GM12892 (cell line): Measurements from ENCODE around the gene PHF20.
"Not testable (repeated sequence)": the region's sequence is repeated elsewhere in the genome, so short reads cannot be mapped to it uniquely, and the experiment has no call there.

Experiments
- DNase-seq: peaks from one replicate; pipeline ENCODE4 v3.0.0; 2011; ENCODE audit not compliant: insufficient read length
- FAIRE-seq: peaks from 2 replicates; lab custom pipeline; 2011; peaks lifted over from hg19 to GRCh38; lab: Jason Lieb, UNC
- POLR2A ChIP-seq: IDR thresholded peaks from 2 replicates; pipeline ENCODE4 v1.6.1; 2011; ENCODE audit warnings: low read depth, low read length, control low read depth
- POLR2AphosphoS5 ChIP-seq: IDR thresholded peaks from 2 replicates; pipeline ENCODE4 v1.6.1; 2011; ENCODE audit warnings: low read depth, low read length, control low read depth
- TAF1 ChIP-seq: IDR thresholded peaks from 2 replicates; pipeline ENCODE4 v1.6.1; 2011; ENCODE audit warnings: low read depth, mild to moderate bottlenecking, control low read depth, low read length, borderline replicate concordance

The PHF20 gene

DNA sequence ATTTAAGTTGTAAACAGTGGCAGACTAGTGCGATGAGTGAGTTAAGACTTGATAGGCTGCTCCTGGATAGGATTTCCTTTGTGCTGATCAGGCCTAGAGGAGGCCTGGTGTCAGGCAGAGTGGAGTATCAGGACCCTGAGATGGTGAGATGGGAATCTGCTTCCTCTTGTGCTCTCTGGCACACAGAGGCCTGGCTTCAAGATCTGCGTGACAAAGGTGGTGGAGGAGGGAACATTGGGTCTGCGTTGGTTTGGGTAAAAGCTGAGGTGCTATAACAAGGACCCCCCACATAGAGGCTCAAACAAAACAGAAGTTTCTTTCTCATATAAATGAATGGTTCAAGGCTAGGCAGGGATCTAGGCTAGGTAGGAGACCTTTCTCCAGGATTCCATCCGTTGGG is 162.2 kb downstream of the PHF20 start:
- FAIRE-seq: no peak

DNA sequence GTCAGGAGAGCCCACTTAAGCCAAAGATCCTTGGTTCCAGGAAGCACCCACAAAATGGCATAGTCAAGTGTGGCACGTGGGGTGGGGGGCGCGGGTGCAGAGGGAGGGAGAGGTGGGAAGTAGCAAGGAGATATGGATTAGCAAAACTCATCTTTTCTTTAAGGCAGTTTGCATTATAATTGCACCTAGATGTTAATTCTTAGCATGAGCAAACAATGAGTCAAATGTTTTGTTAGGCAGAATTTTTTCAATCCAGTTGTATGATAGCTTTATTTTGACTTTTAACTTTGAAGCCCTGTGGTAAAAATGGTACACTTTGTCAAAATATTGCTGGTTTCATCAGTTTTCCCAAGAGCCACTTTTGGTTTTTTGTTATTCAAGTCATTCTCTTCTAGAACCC is 167.4 kb downstream of the PHF20 start:
- TF ChIP-seq POLR2AphosphoS5 (no peak), POLR2A (no peak), TAF1 (no peak)
- DNase-seq: no peak
- FAIRE-seq: no peak

More for the DNA sequence above, 162.2 kb downstream of the PHF20 start:
- DNase-seq: no peak
- TF ChIP-seq TAF1 (no peak), POLR2AphosphoS5 (no peak), POLR2A (no peak)

DNA sequence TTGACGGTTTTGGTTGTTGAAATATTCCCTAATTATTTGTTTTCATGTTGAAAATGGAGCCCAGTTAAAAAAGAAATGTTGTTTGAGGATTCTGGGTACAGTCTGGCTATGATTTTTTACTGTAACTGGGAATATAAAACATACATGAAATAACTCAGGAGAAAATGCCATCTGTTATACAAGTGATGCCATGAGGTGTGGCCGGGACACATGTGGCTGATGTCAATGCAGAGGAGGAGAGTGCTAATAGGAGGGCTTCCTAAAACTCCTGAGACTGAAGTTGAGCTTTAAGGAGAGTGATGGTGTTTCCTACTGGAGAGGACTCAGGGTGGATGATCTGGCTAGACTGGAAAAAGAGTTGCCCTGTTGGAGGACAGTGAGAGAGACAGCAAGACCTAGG is 169.8 kb downstream of the PHF20 start:
- FAIRE-seq (no peak), DNase-seq (no peak)
- TF ChIP-seq POLR2AphosphoS5 (no peak), POLR2A (no peak), TAF1 (no peak)

DNA sequence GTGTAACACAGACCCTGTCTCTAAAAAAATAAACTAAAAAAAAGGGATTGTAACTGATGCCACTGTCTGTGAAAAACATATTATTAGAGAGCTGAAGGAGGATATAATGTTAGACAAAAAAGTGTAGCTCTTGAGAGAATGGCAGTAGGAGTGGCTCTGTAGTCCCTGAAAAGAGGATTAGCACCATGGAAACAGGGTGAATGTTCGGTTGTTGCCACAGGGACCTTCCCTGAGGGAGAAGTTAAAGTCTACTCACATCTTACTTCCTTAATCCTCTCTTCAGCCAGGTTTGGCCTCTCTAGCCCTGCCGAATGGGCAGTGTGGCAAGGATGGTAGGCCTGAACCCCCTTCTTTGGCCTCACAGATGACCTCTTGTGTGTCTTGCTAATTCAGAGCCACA is 170.4 kb downstream of the PHF20 start:
- FAIRE-seq (no peak), DNase-seq (no peak)
- TF ChIP-seq TAF1: no peak
- no peak for TF ChIP-seq POLR2A
- TF ChIP-seq POLR2AphosphoS5: no peak

DNA sequence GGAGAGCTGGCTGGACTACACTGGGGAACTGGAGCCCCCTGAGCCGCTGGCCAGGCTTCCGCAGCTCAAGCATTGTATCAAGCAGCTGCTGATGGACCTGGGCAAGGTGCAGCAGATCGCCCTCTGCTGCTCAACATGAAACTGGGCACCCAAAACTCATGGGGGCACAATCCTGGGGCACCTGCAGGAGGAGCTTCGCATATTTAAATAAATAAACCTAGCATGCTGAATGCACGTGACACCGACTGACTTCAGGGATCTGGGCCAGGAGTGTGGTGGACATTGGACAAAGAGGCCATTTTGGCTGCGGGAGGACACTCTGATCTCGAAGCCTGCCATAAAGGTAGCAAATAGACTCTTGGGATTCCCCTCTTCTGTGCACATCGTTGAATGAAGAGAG is 175.7 kb downstream of the PHF20 start:
- DNase-seq (no peak), FAIRE-seq (no peak)
- no peak for TF ChIP-seq POLR2AphosphoS5
- no peak for TF ChIP-seq POLR2A
- TF ChIP-seq TAF1: no peak

DNA sequence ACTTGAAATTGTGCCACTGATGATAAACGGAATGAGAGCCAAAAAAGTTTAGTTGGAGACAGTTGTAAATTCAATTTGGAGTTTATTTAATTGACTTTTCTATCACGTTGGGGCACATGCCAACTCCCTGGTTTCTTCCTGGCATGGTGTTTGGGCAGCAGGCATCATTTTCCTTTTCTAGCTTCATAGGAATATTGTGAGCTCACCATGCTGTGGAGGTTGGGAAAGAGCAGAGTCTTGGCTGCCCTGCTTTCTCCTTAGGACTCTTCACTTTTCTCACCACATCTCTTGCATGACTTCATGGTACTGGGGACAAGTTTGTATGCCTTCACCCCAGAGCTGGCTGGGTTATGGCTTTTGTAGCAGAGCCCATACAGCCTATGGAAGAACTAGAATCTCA is 176.1 kb downstream of the PHF20 start:
- no peak for DNase-seq
- no peak for TF ChIP-seq POLR2A
- no peak for FAIRE-seq

DNA sequence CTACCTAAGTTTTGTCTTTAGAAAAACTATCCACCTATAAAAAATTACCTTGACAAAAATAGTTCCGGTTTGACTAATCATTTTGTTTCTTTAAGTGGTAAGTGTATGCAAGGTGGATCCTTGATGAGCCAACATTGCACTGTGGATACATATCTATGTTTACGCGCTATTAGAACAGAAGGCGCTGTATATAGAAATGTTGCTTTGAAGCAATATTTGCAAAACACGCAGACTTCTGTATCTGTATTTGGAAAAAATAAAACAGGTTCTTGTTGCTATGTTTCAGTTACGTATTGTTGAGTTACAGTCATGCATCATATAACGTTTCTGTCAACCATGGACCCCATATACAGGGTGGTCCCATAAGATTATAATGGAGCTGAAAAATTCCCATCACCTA is 178.3 kb downstream of the PHF20 start:
- DNase-seq (no peak), FAIRE-seq (no peak)
- TF ChIP-seq TAF1 (no peak), POLR2AphosphoS5 (no peak), POLR2A (no peak)

DNA sequence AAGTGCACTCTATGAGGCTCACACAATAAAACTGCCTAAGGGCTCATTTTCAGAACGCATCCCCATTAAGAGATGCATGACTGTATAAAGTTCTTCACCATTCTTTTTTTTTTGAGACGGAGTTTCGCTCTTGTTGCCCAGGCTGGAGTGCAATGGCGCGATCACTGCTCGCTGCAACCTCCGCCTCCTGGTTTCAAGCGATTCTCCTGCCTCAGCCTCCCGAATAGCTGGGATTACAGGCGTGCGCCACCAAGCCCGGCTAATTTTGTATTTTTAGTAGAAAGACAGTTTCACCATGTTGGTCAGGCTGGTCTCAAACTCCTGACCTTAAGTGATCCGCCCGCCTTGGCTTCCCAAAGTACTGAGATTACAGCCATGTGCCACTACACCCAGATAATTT is 180.3 kb downstream of the PHF20 start:
- FAIRE-seq, DNase-seq: not testable (repeated sequence)

DNA sequence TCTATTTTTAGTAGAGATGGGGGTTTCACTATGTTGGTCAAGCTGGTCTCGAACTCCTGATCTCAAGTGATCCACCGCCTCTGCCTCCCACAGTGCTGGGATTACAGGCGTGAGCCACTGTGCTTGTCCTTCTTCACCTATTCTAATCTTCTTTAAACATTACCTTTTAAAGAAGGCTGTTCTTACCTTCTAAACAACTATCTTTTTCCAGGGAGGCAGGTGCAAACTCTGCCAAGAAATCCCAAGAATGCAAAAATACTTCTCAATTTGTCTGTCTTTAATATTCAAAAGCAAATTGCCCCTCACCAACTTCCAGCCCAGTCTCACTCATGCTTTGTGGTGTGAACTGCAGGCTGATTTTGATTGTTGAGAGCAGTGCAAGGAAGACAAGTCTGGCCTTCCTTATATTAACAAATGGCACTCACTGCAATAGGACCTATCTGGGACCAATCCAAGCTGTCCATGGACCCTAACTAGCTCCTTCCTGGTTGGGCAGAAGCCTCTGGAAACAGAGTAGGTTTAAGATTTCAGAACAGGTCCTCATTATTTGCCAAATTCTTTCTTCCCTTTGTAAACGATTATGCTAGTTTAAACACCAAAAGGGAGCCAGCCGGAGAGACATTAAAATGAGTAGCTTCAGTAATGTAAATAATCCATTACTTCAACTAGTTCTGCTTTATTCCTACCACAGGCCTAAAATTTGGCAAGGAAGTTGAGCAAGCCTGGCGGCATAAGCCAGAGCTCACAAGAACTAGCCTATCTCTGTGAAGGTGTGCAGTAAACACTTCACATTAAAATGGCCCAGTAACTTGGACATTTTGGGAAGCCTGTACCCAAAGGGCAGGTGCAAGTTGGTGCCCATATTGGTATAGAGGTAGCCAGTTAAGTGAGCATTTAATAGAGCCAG is 180.9 kb downstream of the PHF20 start:
- no peak for FAIRE-seq
- no peak for DNase-seq
- TF ChIP-seq POLR2AphosphoS5: peak; percentile 38
- TF ChIP-seq POLR2A: no peak

DNA sequence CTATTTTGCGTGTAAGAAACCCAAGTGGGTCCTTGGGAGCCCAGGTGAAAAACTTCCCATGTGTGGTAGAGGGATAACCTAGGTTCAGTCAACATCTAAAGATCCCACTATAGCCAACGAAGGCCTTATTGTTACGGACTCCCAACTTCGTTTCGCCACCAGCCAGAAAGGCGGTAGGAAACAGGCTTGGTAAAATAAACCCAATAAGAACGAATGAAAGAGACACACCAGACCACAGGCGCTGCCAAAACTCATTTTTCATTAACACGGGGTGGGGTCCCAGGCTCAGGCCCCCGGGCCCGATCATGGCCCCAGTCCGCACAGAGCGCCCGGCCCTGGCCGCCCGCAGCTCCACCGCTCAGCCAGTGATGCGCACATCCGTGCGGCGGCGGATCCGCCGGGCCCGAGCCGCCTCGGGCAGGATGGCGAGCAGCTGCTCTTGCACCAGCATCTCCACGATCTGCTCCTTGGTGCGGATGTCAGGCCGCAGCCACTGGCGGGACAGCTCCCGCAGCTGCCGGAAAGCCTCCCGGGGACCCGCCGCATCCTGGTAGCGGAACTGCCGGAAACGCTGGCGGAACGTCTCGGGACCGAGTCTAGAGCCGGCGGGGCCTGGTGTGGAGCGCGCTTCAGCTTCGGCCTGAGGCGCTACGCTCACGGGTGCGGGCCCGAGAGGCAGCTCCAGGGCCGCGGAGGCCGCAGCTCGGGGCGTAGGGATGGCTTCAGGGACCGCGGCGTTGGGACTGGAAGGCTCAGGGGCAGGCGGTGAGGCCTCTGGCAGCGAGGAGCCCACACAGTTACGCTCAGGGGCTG is 181.8 kb downstream of the PHF20 start:
- DNase-seq (peak; percentile 40), FAIRE-seq (peak; percentile 30)
- TF ChIP-seq POLR2AphosphoS5 (no peak; the same call in 1 of the 2 replicates), POLR2A (no peak; the same call in 1 of the 2 replicates), TAF1 (no peak)

DNA sequence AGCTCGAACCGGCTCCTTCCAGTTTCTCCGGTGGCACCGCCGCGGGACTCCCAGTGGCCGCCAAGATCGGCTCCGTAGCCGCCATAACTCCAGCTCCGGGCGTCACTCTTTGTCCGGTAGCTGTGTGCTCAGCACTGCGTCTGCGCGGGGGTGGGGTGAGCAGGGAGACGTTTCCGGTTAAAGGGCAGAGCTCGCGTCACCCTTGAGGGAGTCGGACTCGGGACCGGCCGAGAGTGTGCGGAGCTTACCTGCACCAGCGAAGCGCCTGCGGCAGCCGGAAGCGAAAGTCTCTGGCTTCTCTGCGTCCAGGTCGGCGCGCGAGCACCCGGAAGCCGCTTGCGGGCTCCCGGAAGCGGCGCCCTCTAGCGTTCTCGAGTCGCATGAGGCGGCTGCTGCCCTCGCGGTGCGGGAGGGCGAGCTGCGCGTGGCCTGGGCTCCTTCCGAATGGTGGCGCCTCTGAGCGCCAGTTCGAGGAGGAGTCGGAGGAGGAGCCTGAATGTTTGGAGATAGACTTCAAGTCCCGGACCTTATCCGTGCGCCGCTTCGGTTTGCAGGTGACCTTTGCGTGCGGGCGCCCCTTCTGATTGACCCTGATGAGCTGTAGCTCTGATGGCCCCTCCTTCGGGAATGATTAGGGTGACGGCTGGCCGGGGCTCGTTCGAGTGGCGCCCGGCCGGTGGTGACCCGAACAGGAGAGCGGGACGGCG is 182.5 kb downstream of the PHF20 start, which contains the start of gene SCAND1:
Gene SCAND1, minus strand, starts transcription at position 303 of the 707 bp plus-strand sequence. Its CDS starts 218 bp downstream, at position 85.
- TF ChIP-seq TAF1: peak; percentile 85
- peak; percentile 96 for TF ChIP-seq POLR2AphosphoS5
- TF ChIP-seq POLR2A: peak; percentile 97
- peak; percentile 97 for FAIRE-seq
- peak; percentile 89 for DNase-seq
